Measurements from ENCODE around the gene ANO1.
"Not testable (repeated sequence)": the region's sequence is repeated elsewhere in the genome, so short reads cannot be mapped to it uniquely, and the experiment has no call there.

Gene ANO1

GRCh38 chr11:70032943-70033710, 45.0 kb upstream of the ANO1 start:
- Histone ChIP-seq H3K9me2 (replicated peaks; ENCODE audit: insufficient read depth, low read length) (no peaks in the 10 kb centered on the region), H3K4me3 (ENCODE audit: low read length) (no peak overlapping the region), H3K4me2 (ENCODE audit: low read depth, low read length) (no peak overlapping the region), H3K27me3 (replicated peaks; ENCODE audit: insufficient read depth, low read length) (peaks cover 79% of the 10 kb centered on the region), H3K9ac (ENCODE audit: low read length) (no peak overlapping the region), H3K36me3 (replicated peaks; ENCODE audit: insufficient read depth, low read length) (no peaks in the 10 kb centered on the region), H2AFZ (ENCODE audit: low read length) (no peak overlapping the region), H4K20me1 (ENCODE audit: insufficient read depth, low read length) (no peaks in the 10 kb centered on the region), H3K79me2 (ENCODE audit: low read length) (no peaks in the 10 kb centered on the region), H3K9me3 (replicated peaks; ENCODE audit: insufficient read depth, low read length) (no peaks in the 10 kb centered on the region), H3K27ac (ENCODE audit: low read length) (no peak overlapping the region), H3F3A (ENCODE audit: insufficient read depth, low read length) (no peaks in the 10 kb centered on the region), H3K4me1 (ENCODE audit: low read length) (no peaks in the 10 kb centered on the region)
- TF ChIP-seq EZH2phosphoT487 (IDR thresholded peaks at IDR 0.05; ENCODE audit: low read length) (no peak), CTCF (IDR thresholded peaks at IDR 0.05; ENCODE audit: low read length) (no peak), EZH2 (optimal IDR thresholded peaks at IDR 0.05; ENCODE audit: low read depth, low read length) (no peak)
- no peak for DNase-seq

GRCh38 chr11:70033711-70034070, 44.4 kb upstream of the ANO1 start:
- Histone ChIP-seq H3F3A (ENCODE audit: insufficient read depth, low read length) (no peaks in the 10 kb centered on the region), H2AFZ (ENCODE audit: low read length) (no peak overlapping the region), H4K20me1 (ENCODE audit: insufficient read depth, low read length) (no peaks in the 10 kb centered on the region), H3K36me3 (replicated peaks; ENCODE audit: insufficient read depth, low read length) (no peaks in the 10 kb centered on the region), H3K27ac (ENCODE audit: low read length) (no peak overlapping the region), H3K9me3 (replicated peaks; ENCODE audit: insufficient read depth, low read length) (no peaks in the 10 kb centered on the region), H3K9me2 (replicated peaks; ENCODE audit: insufficient read depth, low read length) (no peaks in the 10 kb centered on the region), H3K27me3 (replicated peaks; ENCODE audit: insufficient read depth, low read length) (peaks cover 83% of the 10 kb centered on the region), H3K9ac (ENCODE audit: low read length) (no peak overlapping the region), H3K79me2 (ENCODE audit: low read length) (no peaks in the 10 kb centered on the region), H3K4me2 (ENCODE audit: low read depth, low read length) (no peak overlapping the region), H3K4me3 (ENCODE audit: low read length) (no peak overlapping the region), H3K4me1 (ENCODE audit: low read length) (no peaks in the 10 kb centered on the region)
- TF ChIP-seq EZH2 (optimal IDR thresholded peaks at IDR 0.05; ENCODE audit: low read depth, low read length), result no peak
- no peak for TF ChIP-seq EZH2phosphoT487 (IDR thresholded peaks at IDR 0.05; ENCODE audit: low read length)
- no peak for TF ChIP-seq CTCF (IDR thresholded peaks at IDR 0.05; ENCODE audit: low read length)
- no peak for DNase-seq

GRCh38 chr11:70034740-70035365, 43.3 kb upstream of the ANO1 start:
- no peaks in the 10 kb centered on the region for H4K20me1 ChIP-seq (ENCODE audit: insufficient read depth, low read length)

GRCh38 chr11:70035665-70036064, 42.5 kb upstream of the ANO1 start:
- not testable (repeated sequence) for H3K9me2 ChIP-seq (replicated peaks; ENCODE audit: insufficient read depth, low read length); DNase-seq; H3K9ac ChIP-seq (ENCODE audit: low read length); H2AFZ ChIP-seq (ENCODE audit: low read length); H3F3A ChIP-seq (ENCODE audit: insufficient read depth, low read length); H3K27ac ChIP-seq (ENCODE audit: low read length); H3K79me2 ChIP-seq (ENCODE audit: low read length); H3K36me3 ChIP-seq (replicated peaks; ENCODE audit: insufficient read depth, low read length); H3K9me3 ChIP-seq (replicated peaks; ENCODE audit: insufficient read depth, low read length); H3K4me2 ChIP-seq (ENCODE audit: low read depth, low read length); H3K4me1 ChIP-seq (ENCODE audit: low read length); H4K20me1 ChIP-seq (ENCODE audit: insufficient read depth, low read length); H3K4me3 ChIP-seq (ENCODE audit: low read length)
- peaks cover 88% of the 10 kb centered on the region for H3K27me3 ChIP-seq (replicated peaks; ENCODE audit: insufficient read depth, low read length)

More at GRCh38 chr11:70034740-70035365, 43.3 kb upstream of the ANO1 start:
- peaks cover 88% of the 10 kb centered on the region for H3K27me3 ChIP-seq (replicated peaks; ENCODE audit: insufficient read depth, low read length)
- no peak overlapping the region for H3K27ac ChIP-seq (ENCODE audit: low read length)
- H3F3A ChIP-seq (ENCODE audit: insufficient read depth, low read length), result no peaks in the 10 kb centered on the region
- H2AFZ ChIP-seq (ENCODE audit: low read length), result no peak overlapping the region
- no peaks in the 10 kb centered on the region for H3K9me3 ChIP-seq (replicated peaks; ENCODE audit: insufficient read depth, low read length)
- TF ChIP-seq EZH2 (optimal IDR thresholded peaks at IDR 0.05; ENCODE audit: low read depth, low read length) (no peak), CTCF (IDR thresholded peaks at IDR 0.05; ENCODE audit: low read length) (no peak), EZH2phosphoT487 (IDR thresholded peaks at IDR 0.05; ENCODE audit: low read length) (no peak)
- H3K79me2 ChIP-seq (ENCODE audit: low read length), result no peaks in the 10 kb centered on the region
- DNase-seq, result no peak
- H3K4me1 ChIP-seq (ENCODE audit: low read length), result no peaks in the 10 kb centered on the region
- H3K9me2 ChIP-seq (replicated peaks; ENCODE audit: insufficient read depth, low read length), result no peaks in the 10 kb centered on the region
- no peak overlapping the region for H3K9ac ChIP-seq (ENCODE audit: low read length)
- H3K36me3 ChIP-seq (replicated peaks; ENCODE audit: insufficient read depth, low read length), result no peaks in the 10 kb centered on the region
- H3K4me2 ChIP-seq (ENCODE audit: low read depth, low read length), result no peak overlapping the region
- H3K4me3 ChIP-seq (ENCODE audit: low read length), result no peak overlapping the region
